ENCODE data around the gene IRX3.

The IRX3 gene

GRCh38 chr16:54244061-54244886, 42.3 kb downstream of the IRX3 start:
- no peak overlapping the region for H3K4me3 ChIP-seq (ENCODE audit: low read depth, low read length)
- H3K9me3 ChIP-seq (ENCODE audit: control insufficient read depth, insufficient read depth, low read depth, low read length): no peaks in the 10 kb centered on the region
- H3K36me3 ChIP-seq (ENCODE audit: control insufficient read depth, insufficient read depth, low read length): no peaks in the 10 kb centered on the region
- no peak overlapping the region for H3K9ac ChIP-seq (ENCODE audit: low read length)
- H3K27me3 ChIP-seq (ENCODE audit: control insufficient read depth, insufficient read depth, low read length): no peaks in the 10 kb centered on the region
- no peak overlapping the region for H3K27ac ChIP-seq (ENCODE audit: low read depth, low read length)
- H3K4me1 ChIP-seq (ENCODE audit: control insufficient read depth, insufficient read depth, low read length): peaks cover 4% of the 10 kb centered on the region; the same call in 1 of the 2 replicates

- no peaks in the 10 kb centered on the region for H3K36me3 ChIP-seq (ENCODE audit: control insufficient read depth, insufficient read depth, low read length)
- peaks cover 4% of the 10 kb centered on the region; the same call in 1 of the 2 replicates for H3K4me1 ChIP-seq (ENCODE audit: control insufficient read depth, insufficient read depth, low read length)
- H3K27me3 ChIP-seq (ENCODE audit: control insufficient read depth, insufficient read depth, low read length): no peaks in the 10 kb centered on the region
- no peak overlapping the region for H3K4me3 ChIP-seq (ENCODE audit: low read depth, low read length)
- H3K9me3 ChIP-seq (ENCODE audit: control insufficient read depth, insufficient read depth, low read depth, low read length): no peaks in the 10 kb centered on the region
- no peak overlapping the region for H3K27ac ChIP-seq (ENCODE audit: low read depth, low read length)
- no peak overlapping the region for H3K9ac ChIP-seq (ENCODE audit: low read length)
Observed at GRCh38 chr16:54243202-54243601, 43.4 kb downstream of the IRX3 start.

GRCh38 chr16:54242199-54242598, 44.4 kb downstream of the IRX3 start:
- H3K27me3 ChIP-seq (ENCODE audit: control insufficient read depth, insufficient read depth, low read length): no peaks in the 10 kb centered on the region
- H3K36me3 ChIP-seq (ENCODE audit: control insufficient read depth, insufficient read depth, low read length): no peaks in the 10 kb centered on the region
- no peak overlapping the region for H3K27ac ChIP-seq (ENCODE audit: low read depth, low read length)
- no peak overlapping the region for H3K4me3 ChIP-seq (ENCODE audit: low read depth, low read length)
- H3K4me1 ChIP-seq (ENCODE audit: control insufficient read depth, insufficient read depth, low read length): peaks cover 4% of the 10 kb centered on the region; the same call in 1 of the 2 replicates
- no peaks in the 10 kb centered on the region for H3K9me3 ChIP-seq (ENCODE audit: control insufficient read depth, insufficient read depth, low read depth, low read length)
- no peak overlapping the region for H3K9ac ChIP-seq (ENCODE audit: low read length)

GRCh38 chr16:54241525-54241924, 45.1 kb downstream of the IRX3 start:
- Histone ChIP-seq H3K27ac (ENCODE audit: low read depth, low read length) (no peak overlapping the region), H3K4me3 (ENCODE audit: low read depth, low read length) (no peak overlapping the region), H3K27me3 (ENCODE audit: control insufficient read depth, insufficient read depth, low read length) (no peaks in the 10 kb centered on the region), H3K4me1 (ENCODE audit: control insufficient read depth, insufficient read depth, low read length) (peaks cover 4% of the 10 kb centered on the region; the same call in 1 of the 2 replicates), H3K9me3 (ENCODE audit: control insufficient read depth, insufficient read depth, low read depth, low read length) (no peaks in the 10 kb centered on the region), H3K9ac (ENCODE audit: low read length) (no peak overlapping the region), H3K36me3 (ENCODE audit: control insufficient read depth, insufficient read depth, low read length) (no peaks in the 10 kb centered on the region)

GRCh38 chr16:54240271-54241129, 46.1 kb downstream of the IRX3 start:
- Histone ChIP-seq H3K27me3 (ENCODE audit: control insufficient read depth, insufficient read depth, low read length) (no peaks in the 10 kb centered on the region), H3K9me3 (ENCODE audit: control insufficient read depth, insufficient read depth, low read depth, low read length) (no peaks in the 10 kb centered on the region), H3K36me3 (ENCODE audit: control insufficient read depth, insufficient read depth, low read length) (no peaks in the 10 kb centered on the region), H3K27ac (ENCODE audit: low read depth, low read length) (no peak overlapping the region), H3K4me1 (ENCODE audit: control insufficient read depth, insufficient read depth, low read length) (peaks cover 4% of the 10 kb centered on the region; the same call in 1 of the 2 replicates), H3K9ac (ENCODE audit: low read length) (no peak overlapping the region), H3K4me3 (ENCODE audit: low read depth, low read length) (no peak overlapping the region)

GRCh38 chr16:54239456-54239855, 47.1 kb downstream of the IRX3 start:
- no peak overlapping the region for H3K4me3 ChIP-seq (ENCODE audit: low read depth, low read length)
- no peaks in the 10 kb centered on the region for H3K9me3 ChIP-seq (ENCODE audit: control insufficient read depth, insufficient read depth, low read depth, low read length)
- no peak overlapping the region for H3K27ac ChIP-seq (ENCODE audit: low read depth, low read length)
- H3K4me1 ChIP-seq (ENCODE audit: control insufficient read depth, insufficient read depth, low read length): peaks cover 4% of the 10 kb centered on the region; the same call in 1 of the 2 replicates
- H3K9ac ChIP-seq (ENCODE audit: low read length): no peak overlapping the region
- no peaks in the 10 kb centered on the region for H3K36me3 ChIP-seq (ENCODE audit: control insufficient read depth, insufficient read depth, low read length)
- H3K27me3 ChIP-seq (ENCODE audit: control insufficient read depth, insufficient read depth, low read length): no peaks in the 10 kb centered on the region

- Histone ChIP-seq H3K9ac (ENCODE audit: low read length) (no peak overlapping the region), H3K4me1 (ENCODE audit: control insufficient read depth, insufficient read depth, low read length) (no peaks in the 10 kb centered on the region), H3K27ac (ENCODE audit: low read depth, low read length) (no peak overlapping the region), H3K36me3 (ENCODE audit: control insufficient read depth, insufficient read depth, low read length) (no peaks in the 10 kb centered on the region), H3K4me3 (ENCODE audit: low read depth, low read length) (no peak overlapping the region), H3K9me3 (ENCODE audit: control insufficient read depth, insufficient read depth, low read depth, low read length) (no peaks in the 10 kb centered on the region), H3K27me3 (ENCODE audit: control insufficient read depth, insufficient read depth, low read length) (no peaks in the 10 kb centered on the region)
Observed at GRCh38 chr16:54236773-54237172, 49.8 kb downstream of the IRX3 start.

GRCh38 chr16:54233615-54234014, 53.0 kb downstream of the IRX3 start:
- Histone ChIP-seq H3K9me3 (ENCODE audit: control insufficient read depth, insufficient read depth, low read depth, low read length) (peaks cover 3% of the 10 kb centered on the region; the same call in 1 of the 2 replicates), H3K27ac (ENCODE audit: low read depth, low read length) (no peak overlapping the region), H3K4me3 (ENCODE audit: low read depth, low read length) (no peak overlapping the region), H3K36me3 (ENCODE audit: control insufficient read depth, insufficient read depth, low read length) (no peaks in the 10 kb centered on the region), H3K27me3 (ENCODE audit: control insufficient read depth, insufficient read depth, low read length) (no peaks in the 10 kb centered on the region), H3K9ac (ENCODE audit: low read length) (no peak overlapping the region), H3K4me1 (ENCODE audit: control insufficient read depth, insufficient read depth, low read length) (no peaks in the 10 kb centered on the region)
